Bronchial epithelial cell (primary cell): ENCODE data around the gene TMEM108. TPM values are rescaled to one million over a fixed set of nuclear protein-coding genes. Genes with fewer than 3 reads are reported as not detected.

Source experiments
- DNase-seq: peaks from one replicate; pipeline ENCODE4 v3.0.0-alpha.2; 2010; ENCODE audit warnings: low read depth
- FAIRE-seq: peaks from 2 replicates; lab custom pipeline; 2011; peaks lifted over from hg19 to GRCh38; lab: Jason Lieb, UNC
- H3K27me3 ChIP-seq: 2 replicates; pipeline ENCODE4 v1.5.1; 2011; ENCODE audit warnings: low read length; ENCODE audit not compliant: control insufficient read depth, insufficient read depth
- H3K36me3 ChIP-seq: 2 replicates; pipeline ENCODE4 v1.5.1; 2011; ENCODE audit warnings: low read length; ENCODE audit not compliant: control insufficient read depth, insufficient read depth
- H3K4me3 ChIP-seq: 2 replicates; pipeline ENCODE4 v1.5.1; 2011; ENCODE audit warnings: mild to moderate bottlenecking, low read depth, low read length, control low read depth
- total RNA-seq: library from RNA; depleted of rRNA; stranded (reverse); fragments of >200 nt; gene quantifications from 2 replicates; pipeline ENCODE4 v1.2.1, GENCODE V29; 2014
- TF ChIP-seq, protein P1 (sequence below): IDR thresholded peaks from 2 replicates; pipeline ENCODE4 v1.5.1; 2011; ENCODE audit warnings: mild to moderate bottlenecking, moderate library complexity, low read length, control low read depth, inconsistent platforms; ENCODE audit not compliant: insufficient read depth, severe bottlenecking

The TMEM108 gene
- total RNA-seq, 1 donor from 2014 or later = not detected

DNA sequence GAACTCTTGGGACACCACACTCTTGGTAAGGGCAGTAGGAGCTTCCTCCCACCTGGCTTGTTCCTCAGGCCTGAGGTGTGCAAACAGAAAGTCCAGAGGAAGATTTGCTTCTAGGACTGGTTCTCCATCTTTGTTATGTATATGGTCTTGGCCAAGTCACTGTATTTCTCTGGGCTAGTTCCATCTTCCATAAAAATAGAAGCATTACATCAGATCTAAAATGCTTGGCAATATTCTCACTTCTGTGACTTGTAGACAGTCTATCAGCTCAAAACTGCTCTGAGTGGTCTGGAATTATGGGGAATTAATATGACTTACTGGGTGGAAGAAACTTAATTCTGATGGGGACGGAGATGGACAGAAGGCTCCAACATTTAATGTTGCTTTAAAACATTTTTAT lies 55.2 kb downstream of the TMEM108 start:
- DNase-seq (no peak), FAIRE-seq (no peak)
- TF ChIP-seq, protein P1, sequence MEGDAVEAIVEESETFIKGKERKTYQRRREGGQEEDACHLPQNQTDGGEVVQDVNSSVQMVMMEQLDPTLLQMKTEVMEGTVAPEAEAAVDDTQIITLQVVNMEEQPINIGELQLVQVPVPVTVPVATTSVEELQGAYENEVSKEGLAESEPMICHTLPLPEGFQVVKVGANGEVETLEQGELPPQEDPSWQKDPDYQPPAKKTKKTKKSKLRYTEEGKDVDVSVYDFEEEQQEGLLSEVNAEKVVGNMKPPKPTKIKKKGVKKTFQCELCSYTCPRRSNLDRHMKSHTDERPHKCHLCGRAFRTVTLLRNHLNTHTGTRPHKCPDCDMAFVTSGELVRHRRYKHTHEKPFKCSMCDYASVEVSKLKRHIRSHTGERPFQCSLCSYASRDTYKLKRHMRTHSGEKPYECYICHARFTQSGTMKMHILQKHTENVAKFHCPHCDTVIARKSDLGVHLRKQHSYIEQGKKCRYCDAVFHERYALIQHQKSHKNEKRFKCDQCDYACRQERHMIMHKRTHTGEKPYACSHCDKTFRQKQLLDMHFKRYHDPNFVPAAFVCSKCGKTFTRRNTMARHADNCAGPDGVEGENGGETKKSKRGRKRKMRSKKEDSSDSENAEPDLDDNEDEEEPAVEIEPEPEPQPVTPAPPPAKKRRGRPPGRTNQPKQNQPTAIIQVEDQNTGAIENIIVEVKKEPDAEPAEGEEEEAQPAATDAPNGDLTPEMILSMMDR = no peak
- no peak overlapping the region for H3K4me3 ChIP-seq
- H3K27me3 ChIP-seq = no peaks in the 10 kb centered on the region
- no peaks in the 10 kb centered on the region for H3K36me3 ChIP-seq

DNA sequence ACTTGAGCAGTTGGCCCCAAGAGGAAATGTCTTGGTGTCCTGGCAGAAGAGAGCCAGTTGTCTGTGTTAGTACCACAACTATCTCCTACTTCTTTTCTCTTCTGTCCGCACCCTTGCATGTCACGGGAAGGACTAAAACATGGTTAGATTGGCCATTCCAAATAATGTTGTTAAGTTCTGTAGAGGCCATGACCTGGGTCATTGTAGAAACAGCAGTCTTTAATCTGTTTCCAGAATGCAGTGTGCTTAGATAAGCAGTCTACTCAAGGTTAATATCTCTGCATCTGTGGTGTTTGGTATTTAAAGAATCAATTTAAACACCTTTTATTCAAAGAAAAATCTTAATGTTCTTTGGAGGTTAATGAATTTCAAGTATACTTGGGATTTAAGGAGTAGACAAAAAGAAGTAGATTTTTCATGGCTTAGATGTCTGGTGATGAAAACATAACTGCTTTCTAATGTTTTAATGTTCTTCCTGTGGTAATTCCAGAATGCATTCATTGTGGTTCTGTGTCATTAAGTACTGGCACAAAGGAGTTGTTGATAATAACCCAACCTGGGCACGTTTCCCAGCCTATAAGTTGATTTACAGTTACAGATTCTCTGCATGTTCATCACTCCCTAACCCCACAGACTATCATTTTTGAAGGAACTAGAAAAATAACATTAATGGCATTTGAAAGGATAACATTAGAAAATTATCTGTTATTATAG lies 58.9 kb downstream of the TMEM108 start:
- H3K36me3 ChIP-seq = no peaks in the 10 kb centered on the region
- no peak overlapping the region for H3K4me3 ChIP-seq
- no peak for DNase-seq
- TF ChIP-seq, protein P1 = no peak
- no peak for FAIRE-seq
- H3K27me3 ChIP-seq = no peaks in the 10 kb centered on the region

DNA sequence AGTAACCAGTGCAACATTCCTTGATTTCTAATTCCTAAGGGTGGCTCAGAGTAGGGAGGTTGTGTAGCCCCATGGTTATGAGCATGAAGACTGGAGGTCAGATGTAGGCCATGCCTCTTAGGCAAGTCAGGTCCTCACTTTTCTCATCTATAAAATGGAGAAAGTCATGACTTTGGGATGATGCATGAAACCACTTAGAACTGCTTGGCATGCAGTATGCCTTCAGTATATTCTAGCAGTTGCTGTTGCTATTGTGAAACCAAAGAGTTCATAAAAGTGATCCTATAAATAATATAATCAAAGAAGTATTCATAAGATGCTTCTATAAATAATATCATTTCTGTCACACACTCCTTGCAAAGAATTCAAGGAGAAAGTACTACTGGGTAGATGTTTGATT lies 65.5 kb downstream of the TMEM108 start:
- DNase-seq (no peak), FAIRE-seq (no peak)
- Histone ChIP-seq H3K27me3 (no peaks in the 10 kb centered on the region), H3K4me3 (no peak overlapping the region), H3K36me3 (no peaks in the 10 kb centered on the region)
- TF ChIP-seq, protein P1 = no peak

DNA sequence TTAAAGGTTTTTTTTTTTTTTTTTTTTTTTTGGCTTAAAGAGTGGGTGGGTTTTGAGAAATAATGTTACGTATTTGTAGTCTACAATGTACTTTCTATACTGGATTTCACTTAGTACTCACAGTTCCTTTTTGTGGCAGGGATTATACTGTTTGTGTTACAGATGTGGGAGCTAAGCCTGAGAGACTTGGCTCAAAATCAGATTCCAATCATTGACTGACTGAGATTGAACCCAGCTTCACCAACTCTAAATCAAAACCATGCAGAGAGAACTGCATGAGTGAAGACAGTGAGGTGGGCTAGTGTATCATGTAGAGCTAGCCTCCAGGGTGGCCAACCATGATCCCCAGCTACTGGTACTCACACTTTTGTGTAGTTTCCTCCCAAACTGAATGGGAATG lies 68.0 kb downstream of the TMEM108 start:
- Histone ChIP-seq H3K4me3 (no peak overlapping the region), H3K36me3 (no peaks in the 10 kb centered on the region), H3K27me3 (no peaks in the 10 kb centered on the region)
- TF ChIP-seq, protein P1 = no peak
- FAIRE-seq (no peak), DNase-seq (no peak)

DNA sequence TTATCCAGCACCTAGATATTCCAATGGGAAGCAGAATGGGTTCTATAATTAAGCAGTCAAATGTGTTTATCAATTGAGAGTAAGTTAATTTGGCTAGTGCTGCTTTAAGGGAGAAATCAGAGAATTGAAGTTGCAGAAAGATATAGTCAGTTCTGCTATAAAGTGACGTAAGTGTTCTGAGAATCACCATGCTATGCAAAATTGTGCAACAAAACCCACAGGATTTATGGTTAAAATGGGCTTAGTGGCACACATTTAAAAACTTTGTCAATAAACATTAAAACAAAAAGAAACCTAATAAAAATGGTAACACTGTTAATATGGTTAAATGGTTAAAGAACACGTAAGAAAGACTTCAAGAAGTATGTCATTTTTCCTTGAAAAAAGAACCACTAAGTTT lies 74.5 kb downstream of the TMEM108 start:
- FAIRE-seq (no peak), DNase-seq (no peak)
- no peak overlapping the region for H3K4me3 ChIP-seq
- H3K27me3 ChIP-seq = no peaks in the 10 kb centered on the region
- TF ChIP-seq, protein P1 = no peak
- H3K36me3 ChIP-seq = no peaks in the 10 kb centered on the region

DNA sequence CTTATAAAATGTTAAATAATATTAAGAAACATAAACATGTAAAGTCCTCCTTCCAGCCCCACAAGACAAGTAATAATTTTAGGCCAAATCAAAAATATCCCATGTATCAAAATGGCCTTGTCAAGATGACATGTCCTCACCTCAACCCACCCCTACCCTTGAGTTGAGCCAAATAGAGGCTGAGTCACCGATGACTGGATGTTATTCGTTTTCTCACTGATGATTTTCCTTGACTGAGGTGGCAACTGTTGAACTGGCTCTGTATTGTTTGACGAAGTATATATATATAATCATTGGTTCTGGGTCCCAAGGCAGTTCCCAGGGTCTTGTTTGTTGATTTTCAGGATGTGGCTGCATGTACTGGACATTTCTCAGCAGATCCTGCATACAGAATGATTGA lies 75.3 kb downstream of the TMEM108 start:
- DNase-seq (peak; percentile 29), FAIRE-seq (no peak)
- Histone ChIP-seq H3K4me3 (no peak overlapping the region), H3K36me3 (no peaks in the 10 kb centered on the region), H3K27me3 (no peaks in the 10 kb centered on the region)
- TF ChIP-seq, protein P1 = no peak
